DMS 273 (cell line): ENCODE data around the gene PLEKHA8.

Experiments
- DNase-seq: peaks from one replicate; lab custom pipeline; 2025; ENCODE audit not compliant: unreplicated experiment; lab: John Stamatoyannopoulos, UW

PLEKHA8 gene

DNA sequence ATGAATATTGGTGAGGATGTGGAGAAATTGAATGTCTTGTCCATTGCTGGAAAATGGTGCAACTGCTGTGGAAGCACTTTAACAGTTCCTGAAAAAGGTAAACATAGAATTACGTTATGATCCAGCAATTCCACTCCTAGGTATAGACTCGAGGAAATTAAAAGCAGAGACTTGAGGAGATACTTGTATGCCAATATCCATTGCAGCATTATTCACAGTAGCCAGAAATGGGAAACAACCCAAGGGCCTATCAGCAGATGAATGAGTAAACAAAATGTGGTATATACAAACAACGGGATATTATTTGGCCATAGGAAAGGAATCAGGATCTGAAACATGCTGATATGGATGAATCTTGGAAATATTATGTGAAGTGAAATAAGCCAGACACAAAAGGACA, 74.1 kb downstream of the PLEKHA8 start:
- DNase-seq: no peak

DNA sequence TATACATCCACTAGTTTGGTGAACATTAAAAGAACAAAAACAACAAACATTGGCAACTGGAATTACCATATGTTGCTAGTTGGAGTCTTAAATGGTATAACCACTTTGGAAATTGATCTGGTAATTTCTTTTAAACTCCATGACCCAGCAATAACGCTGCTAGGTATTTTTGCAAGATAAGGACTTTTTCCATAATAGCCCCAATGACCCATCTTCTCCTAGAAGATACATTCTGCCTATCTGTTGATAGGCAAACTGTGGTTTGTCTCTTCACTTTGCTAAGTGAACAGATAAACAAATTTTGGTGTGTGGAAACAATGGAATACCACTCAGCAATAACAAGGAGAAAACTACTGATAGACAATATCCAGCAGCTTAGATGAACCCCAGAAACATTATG, 75.9 kb downstream of the PLEKHA8 start:
- no peak for DNase-seq

DNA sequence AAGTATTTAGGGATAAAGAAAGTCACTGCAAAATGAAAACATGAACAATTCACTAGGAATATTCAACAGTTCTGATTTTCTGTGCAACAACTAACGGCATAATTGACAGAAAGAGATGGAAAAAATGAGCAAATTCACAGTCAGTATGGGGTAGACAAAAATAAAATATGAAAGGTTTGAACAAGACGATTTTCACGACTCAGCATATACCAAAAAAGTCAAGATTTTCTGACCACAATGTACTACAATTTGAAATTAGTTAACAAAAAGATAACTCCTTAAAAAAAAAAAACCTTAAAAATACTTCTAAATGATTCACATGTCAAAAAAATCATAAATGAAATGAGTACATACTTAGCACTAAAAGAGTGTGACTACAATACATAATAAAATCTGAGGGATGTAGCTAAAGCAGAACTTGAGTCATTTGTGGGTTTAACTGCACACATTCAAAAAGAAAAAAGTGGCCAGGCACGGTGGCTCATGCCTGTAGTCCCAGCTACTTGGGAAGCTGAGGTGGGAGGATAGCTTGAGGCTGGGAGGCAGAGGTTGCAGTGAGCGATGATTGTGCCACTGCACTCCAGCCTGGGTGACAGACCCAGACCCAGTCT, 84.0 kb downstream of the PLEKHA8 start:
- DNase-seq: no peak

DNA sequence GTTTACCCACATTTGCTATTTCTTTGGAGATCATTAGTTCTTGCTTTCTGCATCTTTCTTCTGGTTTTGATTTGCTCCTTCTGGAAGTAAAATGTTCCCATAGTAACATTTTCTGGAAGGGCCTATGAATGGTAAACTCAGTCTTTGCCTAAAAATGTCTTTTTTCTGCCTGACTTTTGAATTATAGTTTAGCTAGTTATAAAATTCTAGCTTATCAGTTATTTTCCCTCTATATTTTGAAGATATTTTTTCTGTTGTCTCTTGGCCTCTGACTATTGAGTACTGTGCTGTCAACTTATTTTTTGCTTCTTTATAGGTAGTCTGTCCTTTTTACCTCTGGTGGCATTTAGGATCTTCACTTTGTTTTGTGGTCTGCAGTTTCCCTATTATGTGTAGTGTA, 84.9 kb downstream of the PLEKHA8 start:
- DNase-seq: no peak

DNA sequence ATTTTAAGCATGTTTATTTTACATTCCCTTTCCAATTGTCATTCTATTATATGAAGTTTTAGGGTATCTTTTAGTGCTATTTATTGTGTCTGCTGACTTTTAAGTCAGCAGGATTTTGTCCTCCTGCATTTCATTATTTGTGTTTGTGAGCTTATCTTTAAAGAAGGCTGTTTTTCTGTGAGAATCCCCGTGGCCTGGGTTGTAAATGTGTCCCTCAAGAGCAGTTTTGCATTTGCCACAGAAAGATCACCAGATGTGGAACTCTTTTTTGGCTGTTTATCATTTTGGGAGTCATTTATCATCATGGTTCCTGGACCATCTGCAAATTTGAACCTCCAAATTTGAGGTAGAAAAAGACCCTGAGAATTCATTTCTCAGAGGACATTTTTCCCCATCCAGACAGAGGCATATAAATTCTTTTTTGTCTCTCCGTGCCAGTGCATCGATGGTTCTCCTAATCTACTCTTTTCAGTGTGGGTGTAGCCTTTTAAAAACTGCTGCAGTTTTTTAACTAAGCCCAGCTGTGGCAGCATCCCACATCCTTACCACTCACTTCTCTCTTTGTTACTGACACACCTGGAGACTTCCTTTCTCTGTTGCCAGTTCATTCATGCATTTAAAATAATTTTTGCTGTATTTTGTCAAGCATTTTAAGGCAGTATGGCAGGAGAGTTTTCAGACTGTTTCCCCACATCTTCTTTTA, 86.5 kb downstream of the PLEKHA8 start:
- no peak for DNase-seq

DNA sequence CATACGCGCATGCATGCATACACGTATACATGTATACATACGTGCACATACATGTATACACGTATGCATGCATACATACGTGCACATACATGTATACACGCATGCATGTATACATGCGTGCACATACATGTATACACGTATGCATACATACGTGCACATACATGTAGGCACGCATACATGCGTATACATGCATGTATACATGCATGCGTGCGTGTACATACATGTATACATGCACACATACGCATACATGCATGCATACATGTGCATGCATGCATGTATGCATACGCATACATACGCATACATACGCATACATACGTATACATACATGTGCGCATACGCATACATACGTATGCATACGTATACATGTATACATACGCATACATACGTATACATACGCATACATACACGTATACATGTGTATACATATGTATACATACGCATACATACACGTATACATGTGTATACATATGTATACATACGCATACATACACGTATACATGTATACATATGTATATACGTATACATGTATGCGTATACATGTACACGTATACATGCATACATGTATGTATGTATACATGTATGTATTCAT, 87.6 kb downstream of the PLEKHA8 start:
- DNase-seq: no peak

DNA sequence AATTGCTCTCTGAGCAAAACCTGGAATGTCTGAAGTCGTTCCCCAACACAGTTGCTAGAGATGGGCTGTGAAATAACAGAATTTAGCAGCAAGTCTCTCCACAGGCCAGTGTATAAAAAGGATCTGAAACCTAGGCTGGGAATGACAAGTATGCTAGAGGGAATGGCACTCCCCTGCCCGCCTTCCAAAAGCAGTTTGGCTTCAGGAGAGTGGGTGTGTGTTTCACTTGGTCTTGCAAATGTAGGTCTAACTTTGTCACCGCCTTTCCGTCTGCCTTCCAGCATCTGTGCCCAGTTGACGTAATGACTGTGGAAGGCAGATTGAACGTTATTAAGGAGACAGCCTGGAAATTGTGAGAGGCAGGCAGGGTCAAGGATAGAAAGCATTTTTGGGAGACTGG, 88.6 kb downstream of the PLEKHA8 start:
- DNase-seq: peak; percentile 99

DNA sequence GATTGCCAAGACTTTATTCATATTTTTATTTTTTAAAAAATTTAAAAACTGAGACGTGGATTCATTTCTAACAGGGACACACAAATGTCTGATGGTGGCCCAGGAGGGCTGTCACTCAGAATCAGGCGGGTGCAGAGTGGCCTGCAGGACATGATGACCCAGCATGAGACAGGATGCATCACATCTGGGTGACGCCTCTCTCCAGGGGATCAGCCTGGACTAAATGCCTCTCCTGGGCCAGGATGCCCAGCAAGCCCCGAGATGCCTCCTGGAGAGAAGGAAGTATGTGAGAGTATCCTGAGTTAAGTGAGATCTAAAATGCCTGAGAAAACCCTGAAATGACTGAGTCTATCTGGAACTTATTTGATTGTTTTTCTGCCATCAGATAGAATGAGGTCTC, 89.7 kb downstream of the PLEKHA8 start:
- no peak for DNase-seq

DNA sequence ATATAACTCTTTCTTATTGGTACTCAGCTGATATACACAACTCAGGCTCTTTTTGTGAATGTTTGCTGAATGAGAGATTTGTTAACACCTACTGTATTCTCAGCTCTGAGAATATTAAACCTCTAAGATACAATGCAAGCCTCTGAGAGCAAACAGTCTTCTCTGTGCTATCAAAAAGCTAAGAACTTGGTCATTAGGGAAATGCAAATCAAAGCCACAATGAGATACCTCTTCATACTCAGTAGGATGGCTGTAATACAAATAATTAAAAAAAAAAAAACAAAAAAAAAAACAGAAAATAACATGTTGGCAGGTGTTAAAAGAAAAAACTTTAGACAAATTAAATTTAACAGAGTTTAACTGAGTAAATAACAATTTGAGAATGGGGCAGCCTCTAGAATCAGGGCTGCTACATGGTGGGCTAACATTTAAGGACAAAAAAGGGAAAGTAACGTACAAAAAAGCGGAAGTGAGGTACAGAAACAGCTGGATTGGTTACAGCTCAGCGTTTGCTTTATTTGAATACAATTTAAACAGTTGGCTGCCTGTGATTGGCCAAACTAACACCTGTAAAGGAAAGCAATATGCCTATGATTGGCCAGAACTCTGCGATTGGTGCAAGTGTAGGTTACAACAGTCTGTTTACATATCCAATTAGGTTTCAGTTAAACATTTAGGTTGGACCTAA, 91.8 kb downstream of the PLEKHA8 start:
- DNase-seq: no peak

DNA sequence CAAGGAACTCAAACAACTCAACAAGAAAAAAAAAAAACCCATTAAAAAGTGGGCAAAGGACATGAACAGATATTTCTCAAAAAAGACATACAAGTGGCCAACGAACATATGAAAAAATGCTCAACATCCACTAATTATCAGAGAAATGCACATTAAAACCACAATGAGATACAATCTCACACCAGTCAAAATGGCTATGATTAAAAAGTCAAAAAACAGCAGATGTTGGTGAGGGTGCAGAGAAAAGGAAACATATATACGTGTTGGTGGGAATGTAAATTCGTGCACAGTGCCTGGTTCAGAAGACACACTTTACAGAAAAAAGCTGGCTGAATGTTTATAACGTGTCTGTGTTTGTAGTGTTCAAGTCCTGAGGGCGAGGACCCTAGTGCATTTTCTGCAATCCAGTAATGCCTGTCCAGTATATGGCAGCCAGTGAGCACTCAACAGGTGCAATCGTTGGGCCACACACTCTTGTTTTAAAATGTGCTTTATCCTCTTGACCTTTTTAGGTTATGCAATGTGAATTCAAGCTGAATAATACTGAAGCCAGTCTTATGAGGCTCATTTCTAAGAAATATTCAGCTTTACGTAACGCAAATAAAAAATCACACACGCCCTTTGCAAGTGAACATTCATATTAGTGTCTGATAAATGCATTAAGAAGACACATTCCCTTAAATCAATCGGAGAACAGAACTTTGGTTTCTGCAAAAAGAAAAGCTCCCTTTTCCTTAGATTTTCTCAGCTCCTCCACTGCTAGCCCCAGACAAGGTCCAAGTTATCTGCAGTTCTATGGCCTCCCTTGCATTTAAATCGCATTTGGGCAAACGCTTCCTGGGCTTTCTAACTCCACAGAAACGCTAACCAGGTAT, 105.8 kb downstream of the PLEKHA8 start:
- DNase-seq: no peak

DNA sequence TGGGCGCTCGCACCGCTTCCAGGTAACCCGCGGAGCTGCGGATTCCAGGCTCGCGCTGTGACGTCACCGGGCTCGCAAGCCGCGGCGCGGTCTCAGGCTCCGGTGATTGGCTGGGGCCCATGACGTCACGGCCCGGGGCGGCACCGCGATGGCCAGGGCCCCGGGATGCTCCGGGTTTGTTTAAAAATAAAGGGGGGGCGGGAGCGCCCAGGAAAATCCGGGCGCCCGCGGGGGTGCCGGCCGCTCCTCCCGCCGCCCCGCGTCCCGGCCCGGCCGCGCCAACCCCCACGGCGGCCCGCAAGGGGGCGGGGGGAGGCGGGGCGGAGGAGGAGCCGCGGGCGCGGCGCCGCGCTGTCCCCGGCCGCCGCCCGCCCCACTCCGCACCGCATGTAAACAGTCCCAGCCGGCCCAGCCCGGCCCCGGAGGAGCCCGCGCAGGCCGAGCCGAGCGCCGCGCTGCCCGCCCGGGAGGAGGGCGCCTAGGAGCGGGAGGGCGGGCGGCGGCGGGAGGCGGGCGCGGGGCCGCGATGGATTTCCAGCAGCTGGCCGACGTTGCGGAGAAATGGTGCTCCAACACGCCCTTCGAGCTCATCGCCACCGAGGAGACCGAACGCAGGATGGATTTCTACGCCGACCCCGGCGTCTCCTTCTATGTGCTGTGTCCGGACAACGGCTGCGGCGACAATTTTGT, 106.5 kb downstream of the PLEKHA8 start, which contains the start of gene MTURN:
MTURN (plus strand) TSS at position 376 of the 690 bp plus-strand sequence; CDS start at position 527, 151 bp downstream.
- peak; percentile 98 for DNase-seq

DNA sequence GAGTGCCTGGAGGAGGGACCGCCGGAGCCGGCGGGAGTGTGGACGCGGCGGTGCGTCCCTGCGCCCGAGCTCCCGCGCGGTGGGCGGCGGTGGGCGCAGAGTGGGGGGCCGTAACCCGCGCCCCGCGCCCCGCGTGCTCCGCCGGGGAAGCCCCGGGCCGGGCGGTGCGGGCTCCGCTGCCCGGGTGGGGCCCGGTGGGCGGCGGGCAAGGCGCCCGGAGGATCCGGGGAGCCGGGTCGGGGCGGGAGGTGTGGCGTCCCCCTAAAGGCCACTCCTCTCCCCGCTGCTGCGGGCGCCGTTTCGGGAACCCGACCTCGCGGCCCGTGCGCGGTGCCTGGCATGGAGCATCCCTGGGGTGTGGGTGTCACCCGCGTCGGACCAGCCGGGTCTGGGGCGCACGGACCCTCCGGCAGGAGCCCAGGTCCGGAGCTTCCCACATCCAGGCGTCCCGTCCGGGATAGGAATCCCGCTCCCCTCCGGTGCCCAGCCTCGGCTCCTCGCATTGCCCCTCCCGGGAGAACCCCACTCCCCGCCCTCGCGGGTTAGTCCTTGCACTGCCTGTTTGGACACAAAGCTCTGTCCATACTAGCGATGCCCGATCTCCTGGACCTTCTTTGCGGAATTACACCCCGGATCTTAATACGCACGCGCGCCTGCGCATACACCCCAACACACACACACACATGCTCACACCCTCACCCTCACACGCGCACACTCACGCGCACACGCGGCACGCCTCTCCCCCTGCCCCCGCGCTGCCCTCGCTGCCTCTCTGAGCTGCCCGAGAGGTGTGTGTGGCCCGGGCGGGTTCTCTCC, 107.3 kb downstream of the PLEKHA8 start:
- peak; percentile 92 for DNase-seq

DNA sequence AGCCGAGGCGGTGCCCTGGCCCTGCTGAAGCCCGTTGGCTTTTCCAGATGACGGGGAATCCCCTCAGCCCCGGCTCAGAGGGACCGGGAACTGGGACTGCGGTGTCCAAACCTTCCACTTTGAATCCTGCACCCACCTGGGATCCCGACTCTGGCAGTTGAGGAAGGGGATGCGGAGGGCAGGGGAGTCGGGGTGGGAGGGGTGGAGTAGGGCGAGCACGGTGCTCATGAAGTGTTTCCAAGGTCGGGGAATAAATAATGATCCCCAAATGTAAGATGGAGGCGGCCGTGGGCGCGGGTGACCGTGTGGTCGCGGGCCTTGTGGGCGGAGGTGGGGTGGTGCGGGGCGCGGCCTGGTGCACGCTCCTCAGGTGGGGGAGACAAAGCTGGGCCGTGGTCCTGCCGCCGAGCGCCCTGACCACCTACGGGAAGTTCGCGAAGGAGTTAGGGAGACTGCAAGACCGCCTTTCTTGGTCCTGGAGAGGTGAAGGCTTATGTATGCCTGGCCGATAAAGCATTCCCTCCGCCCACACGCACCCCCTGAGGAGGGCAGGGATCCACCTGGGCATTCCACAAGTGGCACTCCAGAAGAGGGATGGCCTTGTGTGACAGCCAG, 108.0 kb downstream of the PLEKHA8 start:
- peak; percentile 69 for DNase-seq

DNA sequence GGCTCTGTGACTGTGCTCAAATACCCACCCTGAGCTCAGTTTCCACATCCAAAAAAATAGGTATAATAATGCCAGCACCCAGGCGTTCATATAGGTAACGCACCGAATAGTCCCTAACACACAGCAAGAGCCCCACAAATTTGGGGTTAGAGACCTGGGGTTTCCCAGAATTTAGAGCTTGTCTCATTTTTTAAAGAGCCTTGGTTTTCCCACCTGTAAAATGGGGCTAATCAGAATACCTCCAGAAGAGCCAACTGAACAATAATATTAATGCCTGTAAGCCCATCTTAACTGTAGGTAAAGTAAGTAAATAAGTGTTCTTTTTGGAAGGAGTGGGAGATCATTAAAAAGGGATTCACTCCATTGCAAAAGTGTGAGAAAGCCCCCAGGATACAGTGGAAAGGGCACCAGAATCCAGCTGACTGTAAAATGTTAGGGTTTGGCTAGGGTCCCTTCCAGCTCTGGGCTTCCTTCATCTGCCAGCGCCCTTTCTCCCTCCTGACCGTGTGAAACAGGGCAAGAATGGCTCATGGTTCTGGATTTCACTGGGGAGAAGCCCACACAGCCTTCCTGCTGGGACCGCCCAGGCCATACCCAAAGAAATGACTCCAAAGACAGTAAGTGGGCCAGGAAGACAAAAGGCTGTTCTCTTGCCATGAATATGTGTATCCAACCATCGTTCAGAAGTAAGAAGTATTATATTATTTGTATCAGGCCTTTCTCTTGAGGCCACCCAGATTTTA, 108.7 kb downstream of the PLEKHA8 start:
- no peak for DNase-seq

DNA sequence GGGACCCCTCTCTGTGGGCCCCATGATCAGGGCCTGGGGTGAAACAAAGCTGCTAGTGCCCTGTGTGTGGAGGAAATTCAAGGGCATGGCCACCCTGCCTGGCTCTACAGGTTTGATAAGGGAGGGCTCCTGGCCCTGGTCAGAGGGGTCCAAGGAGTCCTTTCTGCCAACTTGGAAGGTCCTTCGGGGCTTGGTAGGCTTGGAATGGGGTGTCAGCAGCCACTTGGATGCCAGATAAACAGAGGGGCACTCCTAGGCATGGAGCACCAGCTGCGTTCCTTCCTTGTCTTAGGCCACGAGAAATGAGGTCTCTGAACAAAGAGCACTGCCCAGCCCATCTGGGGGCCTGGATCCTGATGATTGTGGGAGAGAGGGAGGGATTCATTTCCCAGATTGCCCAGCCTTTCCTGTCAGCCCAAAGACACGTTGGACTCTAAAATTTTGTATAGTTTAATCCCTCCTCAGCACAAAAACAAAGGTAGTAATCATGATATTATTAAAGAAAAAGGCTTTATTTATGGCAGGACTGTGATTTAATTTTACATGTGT, 111.7 kb downstream of the PLEKHA8 start:
- peak; percentile 41 for DNase-seq

DNA sequence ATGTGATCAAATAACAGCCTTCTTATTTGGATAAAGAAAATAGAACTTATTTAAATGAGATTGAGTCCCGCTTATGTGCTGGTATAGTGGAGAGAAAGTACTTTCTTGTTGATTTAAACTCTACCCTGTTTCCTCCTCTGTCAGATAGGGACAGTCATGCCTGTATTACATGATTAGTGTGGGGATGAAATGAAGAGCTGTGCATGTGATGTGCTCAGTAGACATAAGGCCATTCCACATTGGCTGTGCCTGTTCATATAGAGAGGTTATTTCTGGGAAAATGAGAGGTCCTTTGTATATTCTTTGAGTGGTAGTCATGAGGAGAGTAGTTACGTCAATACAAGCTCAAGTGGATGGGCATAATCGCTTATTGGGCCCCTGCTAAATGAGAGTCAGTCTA, 112.2 kb downstream of the PLEKHA8 start:
- DNase-seq: no peak

DNA sequence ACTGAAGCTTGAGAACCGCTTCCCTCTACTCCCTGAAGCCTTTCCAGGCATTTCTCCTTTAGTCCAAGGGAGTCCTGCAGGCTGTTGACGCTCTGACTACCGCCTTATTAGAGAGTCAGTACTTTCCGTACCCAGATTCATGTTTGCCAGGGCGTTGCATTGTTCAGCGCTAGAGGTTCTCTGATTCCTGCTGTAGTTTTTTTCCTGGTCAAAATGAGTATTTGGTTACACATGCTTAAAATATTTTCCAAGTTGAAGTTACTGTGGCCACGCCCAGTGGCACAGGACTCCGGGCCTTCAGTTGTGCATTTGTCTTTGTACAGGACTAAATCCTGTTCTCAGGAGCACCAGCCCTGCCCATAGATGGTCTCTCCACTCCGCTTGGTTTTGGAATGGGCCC, 114.5 kb downstream of the PLEKHA8 start:
- DNase-seq: peak; percentile 61

DNA sequence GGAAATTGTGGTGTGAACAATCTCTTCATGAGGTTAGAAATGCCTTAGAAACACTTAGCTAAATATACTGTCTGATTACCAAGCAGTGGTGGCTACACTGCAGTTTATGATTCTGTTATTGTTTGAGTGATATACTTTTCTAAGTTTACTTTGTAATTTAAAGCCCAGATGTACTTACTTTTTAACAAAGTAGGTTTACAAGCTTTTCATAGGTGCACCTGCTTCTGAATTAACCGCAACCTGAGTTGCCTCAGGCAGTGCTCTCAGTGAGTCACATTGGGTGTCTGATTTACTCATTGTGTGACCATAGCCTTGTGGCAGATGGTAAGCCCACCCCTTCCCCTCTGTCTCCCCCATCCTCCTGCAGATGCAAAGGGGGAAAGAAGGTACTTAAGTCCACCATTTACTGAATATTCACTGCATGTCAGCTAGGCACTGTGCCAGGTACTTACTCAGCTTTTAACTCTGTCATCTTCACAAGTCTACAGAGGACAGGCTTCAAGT, 115.6 kb downstream of the PLEKHA8 start:
- peak; percentile 92 for DNase-seq
